Caco-2 (cell line): ENCODE data around the gene CDC42EP5. TPM values are rescaled to one million over a fixed set of nuclear protein-coding genes. Genes with fewer than 3 reads are reported as not detected.

Experiments
- BruUV-seq: library from RNA; stranded (reverse); fragments of 400-500 nt; replicated peaks from 2 replicates; lab custom pipeline; 2021; lab: Mats Ljungman, UMichigan
- CTCF ChIA-PET: fragments of 300-600 bp; sonication (Branson Sonifier 250); formaldehyde crosslinking; loops from one replicate; lab custom pipeline; 2022; ENCODE audit warnings: antibody characterized with exemption; lab: Charles Lee
- POLR2A ChIA-PET: fragments of 300-600 bp; sonication (Branson Sonifier 250); formaldehyde crosslinking; loops from one replicate; lab custom pipeline; 2022; ENCODE audit warnings: antibody characterized with exemption; lab: Charles Lee
- DNase-seq, 2 experiments: peaks; one replicate each; pipeline versions ENCODE4 v3.0.0 to v3.0.0-alpha.2; 2020 to 2022
- H3K27me3 ChIP-seq: replicated peaks from 2 replicates; pipeline ENCODE4 v1.6.0; 2011; ENCODE audit warnings: low read length; ENCODE audit not compliant: control insufficient read depth, insufficient read depth
- H3K36me3 ChIP-seq: 2 replicates; pipeline ENCODE4 v1.5.1; 2011; ENCODE audit warnings: low read length; ENCODE audit not compliant: control insufficient read depth, insufficient read depth
- H3K4me1 ChIP-seq: fragments of 250-450 bp; sonication (Bioruptor Pico); 2 replicates; pipeline ENCODE4 v1.5.1; 2020; ENCODE audit warnings: mild to moderate bottlenecking
- H3K4me3 ChIP-seq: 2 replicates; pipeline ENCODE4 v1.5.1; 2011; ENCODE audit warnings: low read depth, mild to moderate bottlenecking, control low read depth, low read length
- H3K9me3 ChIP-seq: fragments of 250-450 bp; sonication (Bioruptor Pico); 2 replicates; pipeline ENCODE4 v1.5.1; 2020; ENCODE audit warnings: mild to moderate bottlenecking, moderate library complexity
- H3K27ac Mint-ChIP-seq: one replicate; pipeline ENCODE4 v1.8.0; 2022; ENCODE audit warnings: mixed read lengths; ENCODE audit not compliant: unreplicated experiment
- H3K27me3 Mint-ChIP-seq: one replicate; pipeline ENCODE4 v1.8.0; 2022; ENCODE audit warnings: mixed read lengths; ENCODE audit not compliant: insufficient read depth, unreplicated experiment
- H3K36me3 Mint-ChIP-seq: one replicate; pipeline ENCODE4 v1.8.0; 2022; ENCODE audit warnings: mild to moderate bottlenecking, mixed read lengths; ENCODE audit not compliant: insufficient read depth, unreplicated experiment
- H3K4me1 Mint-ChIP-seq: one replicate; pipeline ENCODE4 v1.8.0; 2022; ENCODE audit warnings: low read depth, mixed read lengths; ENCODE audit not compliant: unreplicated experiment
- H3K4me3 Mint-ChIP-seq: one replicate; pipeline ENCODE4 v1.8.0; 2022; ENCODE audit warnings: mild to moderate bottlenecking, moderate library complexity, mixed read lengths; ENCODE audit not compliant: unreplicated experiment
- H3K9me3 Mint-ChIP-seq: one replicate; pipeline ENCODE4 v1.8.0; 2022; ENCODE audit warnings: mixed read lengths; ENCODE audit not compliant: unreplicated experiment
- intact Hi-C: fragments of 100-400 bp; cut with micrococcal nuclease; formaldehyde crosslinking; loops from one replicate; pipeline ENCODE4 v1.10.0; 2022; ENCODE audit not compliant: unreplicated experiment
- total RNA-seq: library from RNA; stranded (reverse); gene quantifications from 2 replicates; pipeline ENCODE4 v1.2.3, GENCODE V29; 2022
- TF ChIP-seq, protein P1 (sequence below), 2 experiments: fragments of 200-600 bp in 1 of 2; IDR thresholded peaks; 1 replicate in 1 of 2; 2 replicates in 1 of 2; pipeline versions ENCODE4 v1.5.1 to v1.8.0; 2011 to 2022; ENCODE audit warnings: antibody characterized with exemption in 1 of 2, control low read depth in 1 of 2, inconsistent platforms in 1 of 2, low read depth in 1 of 2, low read length in 1 of 2, mild to moderate bottlenecking in 1 of 2, moderate library complexity in 1 of 2; ENCODE audit not compliant: insufficient read depth in 1 of 2, severe bottlenecking in 1 of 2, unreplicated experiment in 1 of 2

The CDC42EP5 gene
- total RNA-seq, 1 experiment from 2014 or later, result 8.6 TPM

DNA sequence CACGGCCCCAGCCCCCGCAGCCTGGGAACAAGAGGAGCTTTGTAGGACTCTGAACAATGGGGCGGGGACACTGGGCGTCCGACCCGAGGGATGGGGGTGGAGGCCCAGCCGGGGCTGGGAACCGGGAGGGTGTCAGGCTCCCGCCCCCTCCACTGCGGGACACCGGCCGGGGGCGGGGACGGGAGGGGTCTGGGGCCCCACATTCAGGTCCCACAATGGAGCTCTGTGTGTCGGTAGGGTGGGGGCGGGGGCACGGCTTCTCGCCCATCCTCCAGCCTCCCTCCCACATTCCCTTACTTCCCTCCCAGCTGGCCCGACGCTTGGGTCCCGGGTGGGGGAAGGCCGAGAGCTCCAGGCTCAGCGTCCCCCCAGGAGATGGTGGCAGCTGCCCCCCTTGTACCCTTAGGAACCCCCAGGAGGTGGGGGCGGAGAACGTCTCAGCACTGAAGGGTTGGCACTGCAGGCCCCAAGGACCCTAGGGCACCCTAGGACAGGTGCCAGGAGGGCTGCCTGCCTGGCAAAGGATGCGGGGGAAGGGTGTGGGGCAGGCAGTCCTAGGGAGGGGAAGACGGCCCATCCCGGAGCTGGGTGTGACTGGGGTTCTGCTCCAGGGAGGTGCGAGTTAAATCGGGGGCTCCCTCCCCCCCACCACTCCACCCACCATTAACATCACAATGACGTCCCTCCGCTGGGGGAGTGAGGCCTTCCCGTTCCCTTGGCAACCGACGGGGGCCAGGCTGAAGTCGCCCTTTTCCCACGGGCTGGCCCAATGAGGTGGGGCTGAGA lies 52.5 kb downstream of the CDC42EP5 start:
- Mint-ChIP-seq H3K9me3 (peaks cover 17% of the 10 kb centered on the region), H3K4me3 (no peak overlapping the region), H3K27ac (no peak overlapping the region), H3K27me3 (no peaks in the 10 kb centered on the region), H3K36me3 (no peaks in the 10 kb centered on the region), H3K4me1 (peaks cover 7% of the 10 kb centered on the region)
- H3K4me3 ChIP-seq, result no peak overlapping the region
- H3K36me3 ChIP-seq, result no peaks in the 10 kb centered on the region
- peaks cover 12% of the 10 kb centered on the region for H3K4me1 ChIP-seq
- no TSS peak for BruUV-seq
- H3K27me3 ChIP-seq, result no peaks in the 10 kb centered on the region
- ChIA-PET POLR2A (no interaction called here), CTCF (interaction anchor here (0.5 to 0.7 kb wide), 4 partner anchors 10 to 1047 kb away, joined by 3 to 5 read pairs (median 3); no protein-coding TSS in a partner anchor)
- peak; percentile 51 to 74 for DNase-seq
- TF ChIP-seq, protein P1, sequence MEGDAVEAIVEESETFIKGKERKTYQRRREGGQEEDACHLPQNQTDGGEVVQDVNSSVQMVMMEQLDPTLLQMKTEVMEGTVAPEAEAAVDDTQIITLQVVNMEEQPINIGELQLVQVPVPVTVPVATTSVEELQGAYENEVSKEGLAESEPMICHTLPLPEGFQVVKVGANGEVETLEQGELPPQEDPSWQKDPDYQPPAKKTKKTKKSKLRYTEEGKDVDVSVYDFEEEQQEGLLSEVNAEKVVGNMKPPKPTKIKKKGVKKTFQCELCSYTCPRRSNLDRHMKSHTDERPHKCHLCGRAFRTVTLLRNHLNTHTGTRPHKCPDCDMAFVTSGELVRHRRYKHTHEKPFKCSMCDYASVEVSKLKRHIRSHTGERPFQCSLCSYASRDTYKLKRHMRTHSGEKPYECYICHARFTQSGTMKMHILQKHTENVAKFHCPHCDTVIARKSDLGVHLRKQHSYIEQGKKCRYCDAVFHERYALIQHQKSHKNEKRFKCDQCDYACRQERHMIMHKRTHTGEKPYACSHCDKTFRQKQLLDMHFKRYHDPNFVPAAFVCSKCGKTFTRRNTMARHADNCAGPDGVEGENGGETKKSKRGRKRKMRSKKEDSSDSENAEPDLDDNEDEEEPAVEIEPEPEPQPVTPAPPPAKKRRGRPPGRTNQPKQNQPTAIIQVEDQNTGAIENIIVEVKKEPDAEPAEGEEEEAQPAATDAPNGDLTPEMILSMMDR (IDR thresholded peaks at IDR 0.05; ENCODE audit: insufficient read depth in 1 of 2, low read depth in 1 of 2, low read length in 1 of 2, severe bottlenecking in 1 of 2, unreplicated experiment in 1 of 2), result no peak
- intact Hi-C loops, result no loop called here
- no peaks in the 10 kb centered on the region for H3K9me3 ChIP-seq

DNA sequence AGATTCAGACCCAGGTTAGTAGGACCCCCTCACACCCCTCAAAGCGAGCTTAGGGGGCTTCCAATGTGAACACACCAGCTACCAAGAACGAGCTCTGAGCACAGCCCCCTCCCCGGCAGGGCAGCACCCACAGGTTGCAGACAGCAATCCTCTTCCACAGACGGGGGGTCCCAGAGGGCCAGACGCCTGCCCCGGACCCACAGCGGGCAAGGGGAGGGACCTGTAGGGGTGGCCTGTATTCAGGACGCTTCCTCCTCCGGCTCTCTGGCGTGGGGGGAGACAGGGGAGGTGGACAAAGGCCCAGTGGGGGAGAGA lies 53.1 kb downstream of the CDC42EP5 start:
- CTCF ChIA-PET, result interaction anchor here (0.5 to 0.7 kb wide), 4 partner anchors 11 to 1047 kb away, joined by 3 to 5 read pairs (median 3); no protein-coding TSS in a partner anchor
- Histone ChIP-seq H3K4me1 (peaks cover 12% of the 10 kb centered on the region), H3K4me3 (no peak overlapping the region), H3K9me3 (no peaks in the 10 kb centered on the region), H3K27me3 (no peaks in the 10 kb centered on the region), H3K36me3 (no peaks in the 10 kb centered on the region)
- peaks cover 7% of the 10 kb centered on the region for H3K4me1 Mint-ChIP-seq
- no TSS peak for BruUV-seq
- no peaks in the 10 kb centered on the region for H3K27me3 Mint-ChIP-seq
- H3K4me3 Mint-ChIP-seq, result no peak overlapping the region
- H3K9me3 Mint-ChIP-seq, result peaks cover 17% of the 10 kb centered on the region
- no peak for DNase-seq
- H3K27ac Mint-ChIP-seq, result no peak overlapping the region
- intact Hi-C loops, result no loop called here
- H3K36me3 Mint-ChIP-seq, result no peaks in the 10 kb centered on the region
- TF ChIP-seq, protein P1 (IDR thresholded peaks at IDR 0.05; ENCODE audit: insufficient read depth in 1 of 2, low read depth in 1 of 2, low read length in 1 of 2, severe bottlenecking in 1 of 2, unreplicated experiment in 1 of 2), result no peak
- POLR2A ChIA-PET, result no interaction called here

DNA sequence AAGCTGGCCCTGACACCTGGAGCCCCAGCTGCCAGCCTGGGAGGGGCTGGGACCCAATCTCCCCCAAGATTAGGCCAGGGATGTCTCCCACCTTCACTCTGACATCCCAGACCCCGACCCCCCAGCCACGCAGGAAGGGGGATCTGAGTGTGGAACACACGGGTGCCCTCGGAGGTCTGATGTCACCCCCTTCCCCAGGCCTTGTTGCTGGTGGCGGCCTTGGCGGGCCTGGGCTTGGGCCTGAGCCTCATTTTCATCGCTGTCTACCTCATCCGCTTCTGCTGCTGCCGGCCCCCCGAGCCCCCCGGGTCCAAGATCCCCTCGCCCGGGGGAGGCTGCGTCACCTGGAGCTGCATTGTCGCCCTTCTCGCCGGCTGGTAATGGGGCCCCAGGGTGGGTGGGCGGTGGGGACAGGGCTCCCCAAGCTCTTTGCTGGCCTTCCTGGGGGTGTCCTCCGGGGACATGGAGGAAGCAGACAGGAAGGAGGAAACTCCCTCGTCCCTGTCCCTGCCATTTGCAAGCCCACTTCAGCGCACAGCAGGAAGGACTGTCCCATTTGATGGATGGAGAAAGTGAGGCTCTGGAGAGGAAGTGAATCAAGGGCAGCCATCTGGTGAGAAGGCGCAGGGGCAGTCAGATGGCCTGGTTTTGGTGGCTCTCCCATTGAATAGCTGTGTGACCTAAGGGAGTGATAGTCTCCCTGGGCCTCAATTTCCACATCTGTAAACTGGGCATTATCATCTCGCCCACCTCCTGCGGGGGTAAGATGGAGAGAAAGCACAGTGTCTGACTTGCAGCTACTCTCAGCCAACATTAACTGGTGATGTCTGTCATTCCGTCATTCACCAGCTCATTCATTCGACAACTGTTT lies 53.9 kb downstream of the CDC42EP5 start:
- Mint-ChIP-seq H3K27me3 (no peaks in the 10 kb centered on the region), H3K9me3 (peaks cover 22% of the 10 kb centered on the region), H3K4me1 (peaks cover 7% of the 10 kb centered on the region), H3K4me3 (no peak overlapping the region), H3K27ac (no peak overlapping the region), H3K36me3 (no peaks in the 10 kb centered on the region)
- ChIA-PET POLR2A (interaction anchor here (0.5 kb wide), 1 partner anchor 45 kb away, joined by 3 read pairs; the partner anchor contains the start of gene LENG9), CTCF (interaction anchor here (0.7 kb wide), 1 partner anchor 98 kb away, joined by 4 read pairs; no protein-coding TSS in a partner anchor)
- TF ChIP-seq, protein P1 (IDR thresholded peaks at IDR 0.05; ENCODE audit: insufficient read depth in 1 of 2, low read depth in 1 of 2, low read length in 1 of 2, severe bottlenecking in 1 of 2, unreplicated experiment in 1 of 2), result no peak
- DNase-seq, result no peak
- Histone ChIP-seq H3K4me3 (no peak overlapping the region), H3K27me3 (no peaks in the 10 kb centered on the region), H3K9me3 (no peaks in the 10 kb centered on the region), H3K4me1 (peaks cover 12% of the 10 kb centered on the region), H3K36me3 (no peaks in the 10 kb centered on the region)
- no TSS peak for BruUV-seq
- intact Hi-C loops, result no loop called here
